Urothelium cell line (cell line): ENCODE measurements around the gene MND1.

Experiments used
- DNase-seq: peaks from one replicate; pipeline ENCODE4 v3.0.0; 2011; ENCODE audit warnings: low spot score, mixed read lengths
- FAIRE-seq: peaks from 2 replicates; lab custom pipeline; 2011; peaks lifted over from hg19 to GRCh38; lab: Jason Lieb, UNC

The MND1 gene

GRCh38 chr4:153346031-153346430 is 1.5 kb downstream of the MND1 start:
- FAIRE-seq: no peak
- no peak for DNase-seq

- DNase-seq: no peak
- FAIRE-seq: no peak
These were observed 2.1 kb downstream of the MND1 start for GRCh38 chr4:153346563-153346962.

DNA sequence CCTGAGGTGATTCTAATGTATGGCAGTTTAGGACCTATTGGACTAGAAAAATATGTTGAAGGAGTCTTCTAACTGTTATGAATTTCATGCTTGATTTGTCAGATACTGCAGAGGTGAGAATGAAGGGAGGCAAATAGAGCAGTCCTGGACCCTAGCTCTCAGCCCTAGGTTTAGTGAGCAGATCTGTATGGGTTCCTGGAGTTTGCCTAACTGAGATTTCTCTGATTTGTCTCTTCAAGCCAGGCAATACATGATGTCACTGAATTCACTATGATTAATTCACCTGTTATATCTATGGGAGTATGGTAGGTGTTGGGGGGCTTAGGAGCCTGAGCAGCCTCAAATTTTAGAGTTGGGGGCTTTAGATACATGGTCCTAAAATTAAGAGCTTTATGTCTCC is 2.6 kb downstream of the MND1 start:
- no peak for FAIRE-seq
- DNase-seq: no peak

GRCh38 chr4:153348006-153348405 is 3.5 kb downstream of the MND1 start:
- no peak for FAIRE-seq
- DNase-seq: no peak

- no peak for FAIRE-seq
- DNase-seq: no peak
These were observed 4.8 kb downstream of the MND1 start for GRCh38 chr4:153349206-153349805.

- no peak for DNase-seq
- FAIRE-seq: no peak
These were observed 17.7 kb downstream of the MND1 start for GRCh38 chr4:153362184-153362583.

DNA sequence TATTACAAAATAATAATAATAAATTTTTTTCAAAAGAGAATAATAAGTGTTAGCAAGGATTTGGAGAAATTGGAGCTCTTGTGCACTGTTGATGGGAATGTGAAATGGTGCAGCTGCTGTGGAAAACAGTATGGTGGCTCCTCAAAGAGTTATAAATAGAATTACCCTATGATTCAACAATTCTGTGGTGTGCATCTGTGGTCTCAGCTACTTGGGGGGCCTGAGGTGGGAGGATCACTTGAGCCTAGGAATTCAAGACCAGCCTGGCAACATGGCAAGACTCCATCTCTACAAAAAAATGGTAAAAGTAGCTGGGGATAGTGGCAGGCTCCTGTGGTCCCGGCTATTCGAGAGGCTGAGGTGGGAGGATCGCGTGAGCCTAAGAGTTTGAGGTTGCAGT is 19.6 kb downstream of the MND1 start:
- DNase-seq (no peak), FAIRE-seq (no peak)

DNA sequence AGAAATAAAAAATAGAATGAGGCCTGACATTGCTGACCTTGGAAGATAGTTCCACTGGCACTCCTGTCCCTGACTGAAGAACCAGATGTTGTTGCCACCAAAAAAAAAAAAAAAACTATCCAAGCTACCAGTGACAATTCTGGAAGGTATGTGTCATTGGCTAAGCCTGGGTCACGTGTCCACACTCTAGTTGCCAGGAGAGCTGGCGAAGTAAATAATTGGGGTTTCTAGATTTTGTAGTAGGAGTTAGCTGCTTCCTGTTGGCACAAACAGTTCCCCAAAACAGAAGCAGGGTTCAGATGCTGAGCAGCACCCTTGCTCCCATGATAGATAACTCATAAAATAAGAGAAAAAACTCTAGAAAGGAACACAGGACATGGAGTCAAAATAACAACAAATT is 20.5 kb downstream of the MND1 start:
- no peak for FAIRE-seq
- no peak for DNase-seq

- no peak for DNase-seq
- no peak for FAIRE-seq
These were observed 22.0 kb downstream of the MND1 start for GRCh38 chr4:153366486-153366885.

DNA sequence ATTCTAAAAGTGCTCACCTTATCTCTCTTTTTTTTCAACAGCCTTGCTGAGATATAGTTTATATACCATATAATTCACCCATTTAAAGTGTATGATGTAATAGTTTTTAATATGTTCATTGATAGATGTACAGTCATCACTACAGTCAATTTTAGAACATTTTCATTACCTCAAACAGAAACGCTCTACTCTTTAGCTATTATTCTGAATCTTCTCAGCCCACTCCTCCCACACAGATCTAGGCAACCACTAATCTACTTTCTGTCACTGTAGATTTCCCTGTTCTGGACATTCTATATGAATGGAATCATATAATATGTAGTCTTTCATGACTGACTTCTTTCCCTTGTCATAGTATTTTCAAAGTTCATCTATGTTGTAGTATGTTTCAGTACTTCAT is 22.6 kb downstream of the MND1 start:
- no peak for FAIRE-seq

DNA sequence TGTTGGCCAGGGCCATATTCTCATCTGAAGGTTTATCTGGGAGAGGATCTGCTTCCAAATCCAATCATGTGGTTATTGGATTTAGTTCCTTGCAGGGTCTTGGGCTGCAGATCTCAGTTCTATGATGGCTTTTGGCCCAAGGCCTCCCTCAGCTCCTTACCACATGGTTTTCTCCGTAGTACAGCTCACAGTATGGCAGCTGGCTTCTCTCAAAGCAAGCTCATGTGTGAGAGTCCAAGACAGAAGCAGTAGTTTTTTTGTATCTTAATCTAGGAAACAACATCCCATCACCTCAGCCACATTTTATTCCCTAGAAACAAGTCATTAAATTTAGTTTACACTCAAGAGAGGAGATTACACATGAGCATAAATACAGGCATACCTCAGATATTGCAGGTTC is 24.5 kb downstream of the MND1 start:
- no peak for FAIRE-seq
- DNase-seq: no peak

More for the DNA sequence above, 22.6 kb downstream of the MND1 start:
- no peak for DNase-seq

- DNase-seq (no peak), FAIRE-seq (no peak)
These were observed 27.3 kb downstream of the MND1 start for GRCh38 chr4:153371701-153372234.

DNA sequence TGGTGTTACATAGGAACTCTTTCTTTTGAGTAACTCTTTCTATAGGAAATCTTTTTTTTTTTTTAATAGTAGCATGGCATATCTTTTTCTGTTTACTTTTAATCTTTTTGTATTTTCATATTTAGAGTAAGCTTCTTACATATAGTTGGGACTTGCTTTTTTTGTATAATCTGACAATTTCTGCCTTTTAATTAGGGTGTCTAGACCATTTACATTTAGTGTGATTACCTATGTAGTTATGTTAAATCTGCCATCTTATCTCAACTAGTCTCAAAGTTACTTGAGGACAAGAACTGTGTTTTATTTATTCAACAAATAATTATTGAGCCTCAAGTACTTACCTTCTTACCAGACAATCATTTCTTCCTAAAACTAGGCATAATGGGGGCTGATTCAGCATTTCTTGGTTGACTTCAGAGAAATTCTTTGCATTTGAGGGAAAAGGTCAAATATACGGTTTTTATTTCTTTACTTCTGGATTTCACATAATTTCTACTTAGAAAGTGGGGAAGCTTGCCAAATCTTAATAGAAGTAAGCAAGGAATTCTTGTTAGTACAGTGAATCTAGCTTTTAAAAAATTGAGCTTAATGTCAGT is 28.6 kb downstream of the MND1 start:
- no peak for FAIRE-seq
- DNase-seq: no peak

- FAIRE-seq: no peak
- no peak for DNase-seq
These were observed 30.0 kb downstream of the MND1 start for GRCh38 chr4:153374442-153374841.

GRCh38 chr4:153375303-153375702 is 30.8 kb downstream of the MND1 start:
- FAIRE-seq: no peak
- no peak for DNase-seq

GRCh38 chr4:153383131-153383530 is 38.6 kb downstream of the MND1 start:
- FAIRE-seq (no peak), DNase-seq (no peak)

GRCh38 chr4:153384160-153384559 is 39.7 kb downstream of the MND1 start:
- FAIRE-seq: no peak
- no peak for DNase-seq

GRCh38 chr4:153385784-153386183 is 41.3 kb downstream of the MND1 start:
- DNase-seq (no peak), FAIRE-seq (no peak)

- no peak for DNase-seq
- no peak for FAIRE-seq
These were observed 43.5 kb downstream of the MND1 start for GRCh38 chr4:153387981-153388380.

DNA sequence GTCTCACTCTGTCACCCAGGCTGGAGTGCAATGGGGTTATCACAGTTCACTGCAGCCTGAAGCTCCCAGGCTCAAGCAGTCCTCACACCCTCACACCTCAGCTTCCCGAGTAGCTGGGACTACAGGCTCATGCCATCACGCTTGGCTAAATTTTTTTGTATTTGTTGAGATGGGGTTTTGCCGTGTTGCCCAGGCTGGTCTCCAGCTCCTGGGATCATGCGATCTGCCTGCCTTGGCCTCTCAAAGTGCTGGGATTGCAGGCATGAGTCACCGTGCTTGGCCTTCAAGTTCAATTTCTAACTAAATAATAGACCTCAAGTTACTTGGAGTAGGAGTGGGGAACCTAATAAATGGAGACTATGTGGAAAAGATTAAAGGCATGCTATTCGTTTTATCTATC is 48.9 kb downstream of the MND1 start:
- no peak for DNase-seq
- no peak for FAIRE-seq

GRCh38 chr4:153394945-153395344 is 50.5 kb downstream of the MND1 start:
- DNase-seq (no peak), FAIRE-seq (no peak)

GRCh38 chr4:153398713-153399112 is 54.2 kb downstream of the MND1 start:
- FAIRE-seq (no peak), DNase-seq (no peak)

DNA sequence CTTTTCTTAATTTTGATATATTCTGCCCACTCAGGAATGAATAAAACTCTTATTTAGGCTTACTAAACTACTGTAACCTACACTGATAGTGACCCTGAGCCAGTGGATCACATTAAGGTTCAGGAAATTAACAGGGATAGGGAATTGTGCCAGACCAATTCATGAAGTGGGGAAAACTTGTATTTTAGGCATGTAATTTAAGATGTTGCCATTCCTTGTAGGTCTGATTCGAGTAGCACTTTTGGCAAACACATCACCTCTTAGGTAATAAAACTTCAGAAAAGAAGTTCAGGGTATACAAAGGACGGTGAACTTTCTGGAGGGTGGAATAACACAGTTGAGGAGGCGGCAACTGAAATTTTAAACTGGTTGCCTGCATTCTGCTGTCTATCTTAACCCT is 54.9 kb downstream of the MND1 start:
- FAIRE-seq (no peak), DNase-seq (no peak)
